Heart right ventricle (tissue), 16 donors: Measurements from ENCODE around the gene UBE2G2. TPM values are rescaled to one million over a fixed set of nuclear protein-coding genes. Genes with fewer than 3 reads are reported as not detected.
A peak's percentile ranks its signal among the peaks of the same experiment; 100 is the strongest.

Source experiments
- ATAC-seq, 8 donors: fragments of 200-7000 bp; cut with Tn5 transposase; one replicate each; pipeline ENCODE4 v1.9.1; 2020; ENCODE audit warnings: mild to moderate bottlenecking in 8 of 8, moderate library complexity in 8 of 8, moderate number of reproducible peaks in 1 of 8
- DNase-seq, 2 donors: peaks; one replicate each; pipeline ENCODE4 v3.0.0-alpha.2; 2020
- H3K27ac ChIP-seq, 10 donors: fragments of 200-600 bp; sonication (generic) in 2 of 10; one replicate each; pipeline versions ENCODE4 v1.5.0 to v1.8.0; 2020 to 2022; ENCODE audit warnings: mild to moderate bottlenecking in 3 of 10
- H3K27me3 ChIP-seq, 7 donors: fragments of 200-600 bp; one replicate each; pipeline ENCODE4 v1.8.0; 2021 to 2022; ENCODE audit warnings: mild to moderate bottlenecking in 2 of 7
- H3K36me3 ChIP-seq, 9 donors: fragments of 200-600 bp; sonication (generic) in 1 of 9; one replicate each; pipeline versions ENCODE4 v1.5.0 to v1.8.0; 2020 to 2022; ENCODE audit warnings: mild to moderate bottlenecking in 2 of 9
- H3K4me1 ChIP-seq, 9 donors: fragments of 200-600 bp; sonication (generic) in 1 of 9; one replicate each; pipeline versions ENCODE4 v1.5.0 to v1.8.0; 2020 to 2022; ENCODE audit warnings: mild to moderate bottlenecking in 4 of 9
- H3K4me3 ChIP-seq, 10 donors: fragments of 200-600 bp; sonication (generic) in 2 of 10; one replicate each; pipeline versions ENCODE4 v1.5.0 to v1.8.0; 2020 to 2022; ENCODE audit warnings: mild to moderate bottlenecking in 7 of 10, moderate library complexity in 2 of 10
- H3K9me3 ChIP-seq, 11 donors: fragments of 200-600 bp in 10 of 11; sonication (generic) in 2 of 11; one replicate each; pipeline versions ENCODE4 v1.5.0 to v1.8.0; 2013 to 2022; ENCODE audit warnings: mild to moderate bottlenecking in 2 of 11, control low read depth in 1 of 11, moderate library complexity in 1 of 11
- CTCF ChIP-seq, 9 donors: fragments of 200-600 bp; sonication (generic) in 2 of 9; IDR thresholded peaks; one replicate each; pipeline versions ENCODE4 v1.5.0 to v1.8.0; 2021 to 2022; ENCODE audit warnings: antibody characterized with exemption in 9 of 9, mild to moderate bottlenecking in 5 of 9, moderate library complexity in 1 of 9
- WGBS, 2 donors: extraction: QIAGEN DNeasy Blood & Tissue Kit; methylation state at CpG; one replicate each; pipeline ENCODE4 v1.1.7; 2013; ENCODE audit warnings: inconsistent platforms in 1 of 2; 5-methylcytosine and 5-hydroxymethylcytosine counted together
- intact Hi-C, 10 donors: fragments of 100-400 bp; cut with DNase I; formaldehyde crosslinking; loops; one replicate each; pipeline versions ENCODE4 v1.11.1 to v1.14.2; 2022
- polyA plus RNA-seq, 2 donors: library from polyadenylated mRNA; stranded (reverse); fragments of 200-250 nt; gene quantifications; one replicate each; pipeline ENCODE4 v1.2.3, GENCODE V29; 2013
- total RNA-seq, 10 donors: library from RNA; stranded (reverse); fragmentation: NEBNext Ultra II Directional in 3 of 10; extraction: Animal tissue kit (Norgen Biotek cat#: 25700) in 3 of 10; gene quantifications; one replicate each; pipeline versions ENCODE4 v1.2.1 to v1.2.4, GENCODE V29; 2021 to 2023
- donor health status: Arrhythmogenic right ventricular cardiomyopathy.
- donor health status: ischemic (EF 13 %, LVEDD 7.1; RV severe dilation, severe dysfunction).
- donor health status: healthy with polysubstance abuse.
- donor health status: DM: no; HTN: yes; CAD: no.
- donor health status: DM: no; HTN: no; CAD: no.
- donor health status: ischemic (EF 25% LVEDD 6.9; RV normal size, moderate dysfunction).
- donor health status: ischemic (EF 25% LVEDD 5.7; RV mildly dilated, moderate dysfunction).
- donor health status: healthy.
- donor health status: DM: yes; HTN: yes; CAD: no.
- donor health status: Ischemic cardiomyopathy.
- donor health status: ischemic (EF 35%, LVEDD 5.7; RV mildly dilated, moderate dysfunction).
- donor health status: nonischemic (EF 11% LVEDD 7.7; RV severe dilation, severe dysfunction).
- donor health status: DM: yes; HTN: yes; CAD: no.
- donor health status: PGD.
- donor health status: ischemic (EF 29% LVEDD 5.4; RV normal size, mild dysfunction).
- donor health status: nonischemic (EF 23%, LVEDD 6.1; RV moderate dilation, normal function).

UBE2G2 gene
- total and polyA plus RNA-seq, 12 donors, result 39.6 to 89.5 (median 63.2) TPM

GRCh38 chr21:44791246-44791645 lies 10.4 kb downstream of the UBE2G2 start:
- peaks cover 0 to 39% (median 0%) of the 10 kb centered on the region in 9 donors for H3K36me3 ChIP-seq
- 81 to 85% methylated on average over 5 of the region's 5 CpGs for WGBS, 2 donors
- H3K27me3 ChIP-seq, result no peaks in the 10 kb centered on the region
- DNase-seq (no peak), ATAC-seq (peak in 1 of 8 donors; percentile 38)
- intact Hi-C loops, result loop anchor here in 6 of 10 donors (5.0 to 10.0 kb wide), 4 partner anchors 274 to 284 kb away; no protein-coding TSS in a partner anchor
- TF ChIP-seq CTCF (IDR thresholded peaks at IDR 0.05), result no peak
- H3K4me1 ChIP-seq, result peaks cover 5 to 22% (median 12%) of the 10 kb centered on the region in 9 donors
- no peaks in the 10 kb centered on the region for H3K9me3 ChIP-seq
- no peak overlapping the region for H3K4me3 ChIP-seq
- H3K27ac ChIP-seq, result no peak overlapping the region

- no peaks in the 10 kb centered on the region for H3K27me3 ChIP-seq
- TF ChIP-seq CTCF (IDR thresholded peaks at IDR 0.05), result no peak
- ATAC-seq (no peak), DNase-seq (no peak)
- whole genome bisulfite sequencing, 2 donors, result 87 to 91% methylated on average over 3 of the region's 3 CpGs
- H3K9me3 ChIP-seq, result no peaks in the 10 kb centered on the region
- no peak overlapping the region for H3K27ac ChIP-seq
- H3K4me1 ChIP-seq, result peaks cover 5 to 27% (median 13%) of the 10 kb centered on the region in 9 donors
- no peak overlapping the region for H3K4me3 ChIP-seq
- intact Hi-C loops, result loop anchor here in 6 of 10 donors (5.0 to 10.0 kb wide), 4 partner anchors 273 to 283 kb away; no protein-coding TSS in a partner anchor
- H3K36me3 ChIP-seq, result peaks cover 0 to 36% (median 3%) of the 10 kb centered on the region in 9 donors
Observed at GRCh38 chr21:44790368-44790767, 11.3 kb downstream of the UBE2G2 start.

GRCh38 chr21:44789880-44790279 lies 11.7 kb downstream of the UBE2G2 start:
- Histone ChIP-seq H3K4me1 (peaks cover 4 to 27% (median 13%) of the 10 kb centered on the region in 9 donors), H3K36me3 (peaks cover 0 to 41% (median 3%) of the 10 kb centered on the region in 9 donors), H3K4me3 (no peak overlapping the region), H3K27ac (no peak overlapping the region), H3K27me3 (no peaks in the 10 kb centered on the region), H3K9me3 (no peaks in the 10 kb centered on the region)
- ATAC-seq, result no peak
- TF ChIP-seq CTCF (IDR thresholded peaks at IDR 0.05), result no peak
- no peak for DNase-seq
- intact Hi-C loops, result loop anchor here in 7 of 10 donors (5.0 to 10.0 kb wide), 5 partner anchors 165 to 283 kb away; partner anchors contain the start of gene KRTAP10-9 (in 1 of the 7)
- 89 to 91% methylated on average over 1 of the region's 1 CpG for WGBS, 2 donors

GRCh38 chr21:44785620-44786335 lies 15.8 kb downstream of the UBE2G2 start:
- Histone ChIP-seq H3K27me3 (no peaks in the 10 kb centered on the region), H3K4me1 (peaks cover 0 to 15% (median 4%) of the 10 kb centered on the region in 9 donors), H3K27ac (no peak overlapping the region), H3K36me3 (peaks cover 0 to 57% (median 3%) of the 10 kb centered on the region in 9 donors), H3K4me3 (no peak overlapping the region), H3K9me3 (no peaks in the 10 kb centered on the region)
- 83 to 84% methylated on average over 13 of the region's 13 CpGs for WGBS, 2 donors
- intact Hi-C loops, result loop anchor here in 1 of 10 donors (10.0 kb wide), 1 partner anchor 161 kb away; the partner anchor contains the start of gene KRTAP10-9
- TF ChIP-seq CTCF (IDR thresholded peaks at IDR 0.05), result no peak
- DNase-seq (no peak), ATAC-seq (no peak)
